CD4-positive, alpha-beta T cell (primary cell): Measurements from ENCODE around the gene CDK5R1. TPM values are rescaled to one million over a fixed set of nuclear protein-coding genes. Genes with fewer than 3 reads are reported as not detected.
A peak's percentile ranks its signal among the peaks of the same experiment; 100 is the strongest.

Experiments
- ATAC-seq: fragments of 200-7000 bp; cut with Tn5 transposase; one replicate; pipeline ENCODE4 v1.10.0; 2022; ENCODE audit warnings: mild to moderate bottlenecking; ENCODE audit not compliant: poor library complexity
- CTCF ChIA-PET: fragments of 350-600 bp; sonication (Branson Sonifier 250); formaldehyde crosslinking; loops from one replicate; lab custom pipeline; 2021; ENCODE audit warnings: antibody characterized with exemption, inconsistent platforms; lab: Charles Lee
- POLR2A ChIA-PET: fragments of 350-600 bp; sonication (Branson Sonifier 250); formaldehyde crosslinking; loops from one replicate; lab custom pipeline; 2021; ENCODE audit warnings: antibody characterized with exemption, inconsistent platforms; lab: Charles Lee
- DNase-seq, 14 experiments: peaks; one replicate each; pipeline ENCODE4 v3.0.0-alpha.2; 2013 to 2020; ENCODE audit warnings: mixed read lengths in 2 of 14
- H3K27ac ChIP-seq, 2 donors: one replicate each; pipeline versions ENCODE4 v1.5.1 to v1.7.0; 2013; ENCODE audit warnings: low read length in 2 of 2, low read depth in 1 of 2, mild to moderate bottlenecking in 1 of 2
- H3K27me3 ChIP-seq, 2 experiments: 1 replicate in 1 of 2; 2 replicates in 1 of 2; pipeline versions ENCODE4 v1.6.1 to v1.7.0; 2013; ENCODE audit warnings: low read length in 2 of 2, control low read depth in 1 of 2, mild to moderate bottlenecking in 1 of 2, moderate library complexity in 1 of 2; ENCODE audit not compliant: insufficient read depth in 2 of 2, control insufficient read depth in 1 of 2
- H3K36me3 ChIP-seq: one replicate; pipeline ENCODE4 v1.6.1; 2013; ENCODE audit warnings: low read length, control low read depth; ENCODE audit not compliant: insufficient read depth
- H3K4me1 ChIP-seq: one replicate; pipeline ENCODE4 v1.6.1; 2013; ENCODE audit warnings: low read length, control low read depth; ENCODE audit not compliant: insufficient read depth
- H3K4me3 ChIP-seq: one replicate; pipeline ENCODE4 v1.5.1; 2013; ENCODE audit warnings: mild to moderate bottlenecking, low read length, moderate library complexity
- H3K9me3 ChIP-seq, 2 experiments: 1 replicate in 1 of 2; 2 replicates in 1 of 2; pipeline versions ENCODE4 v1.6.1 to v1.7.0; 2013; ENCODE audit warnings: low read length in 2 of 2, mild to moderate bottlenecking in 2 of 2, control low read depth in 1 of 2, moderate library complexity in 1 of 2; ENCODE audit not compliant: control insufficient read depth in 1 of 2, insufficient read depth in 1 of 2
- H3K27ac Mint-ChIP-seq: one replicate; pipeline ENCODE4 v1.8.0; 2020; ENCODE audit warnings: mixed read lengths
- H3K27me3 Mint-ChIP-seq: one replicate; pipeline ENCODE4 v1.8.0; 2021; ENCODE audit warnings: mixed read lengths
- H3K36me3 Mint-ChIP-seq: one replicate; pipeline ENCODE4 v1.8.0; 2021; ENCODE audit warnings: low read depth, mixed read lengths
- H3K4me1 Mint-ChIP-seq: one replicate; pipeline ENCODE4 v1.8.0; 2021; ENCODE audit warnings: low read depth, mixed read lengths
- H3K4me3 Mint-ChIP-seq: one replicate; pipeline ENCODE4 v1.8.0; 2020; ENCODE audit warnings: mild to moderate bottlenecking, mixed read lengths
- H3K9me3 Mint-ChIP-seq: one replicate; pipeline ENCODE4 v1.8.0; 2020; ENCODE audit warnings: mixed read lengths
- CTCF ChIP-seq: fragments of 200-600 bp; IDR thresholded peaks from one replicate; pipeline ENCODE4 v1.8.0; 2022; ENCODE audit warnings: antibody characterized with exemption, mild to moderate bottlenecking
- intact Hi-C, 2 experiments: fragments of 100-400 bp; cut with DNase I in 1 of 2; cut with micrococcal nuclease in 1 of 2; formaldehyde crosslinking; loops; one replicate each; pipeline versions ENCODE4 v1.15.1 to v1.9.0; 2023 to 2025; cut with DNase I, micrococcal nuclease
- total RNA-seq, 174 experiments: library from RNA in 2 of 174; stranded (reverse) in 2 of 174; gene quantifications; one replicate each; pipeline ENCODE4 v1.2.3 and lab custom pipeline; 2021 to 2026

CDK5R1 gene
- total RNA-seq, 2 experiments from 2014 or later: 21.7 to 22.5 TPM

GRCh38 chr17:32492264-32492589 is 5.4 kb downstream of the CDK5R1 start:
- H3K9me3 Mint-ChIP-seq: no peaks in the 10 kb centered on the region
- intact Hi-C loops: no loop called here
- peak overlapping the region; percentile 47 to 63 for H3K27ac ChIP-seq
- H3K4me3 ChIP-seq: peak overlapping the region; percentile 10
- no peaks in the 10 kb centered on the region for H3K9me3 ChIP-seq
- TF ChIP-seq CTCF: no peak
- peaks cover 65% of the 10 kb centered on the region for H3K4me1 Mint-ChIP-seq
- no peak for ATAC-seq
- H3K4me3 Mint-ChIP-seq: peak overlapping the region; percentile 89
- CTCF ChIA-PET: interaction anchor here (1.0 to 2.6 kb wide), 4 partner anchors 8 to 384 kb away, joined by 3 to 10 read pairs (median 4); partner anchors contain the start of genes MYO1D and PSMD11
- no peak for DNase-seq
- H3K27me3 ChIP-seq: no peaks in the 10 kb centered on the region
- H3K36me3 Mint-ChIP-seq: peaks cover 33% of the 10 kb centered on the region
- no peaks in the 10 kb centered on the region for H3K27me3 Mint-ChIP-seq
- peaks cover 12% of the 10 kb centered on the region for H3K36me3 ChIP-seq
- peaks cover 89% of the 10 kb centered on the region for H3K4me1 ChIP-seq
- POLR2A ChIA-PET: interaction anchor here (0.6 to 8.1 kb wide), 5 partner anchors 9 to 32 kb away, joined by 3 to 152 read pairs (median 12); no protein-coding TSS in a partner anchor
- peak overlapping the region; percentile 95 for H3K27ac Mint-ChIP-seq

- Histone ChIP-seq H3K9me3 (no peaks in the 10 kb centered on the region), H3K36me3 (peaks cover 12% of the 10 kb centered on the region), H3K4me3 (no peak overlapping the region), H3K27ac (peak overlapping the region in 1 of 2 donors; percentile 22), H3K4me1 (peaks cover 89% of the 10 kb centered on the region), H3K27me3 (no peaks in the 10 kb centered on the region)
- ChIA-PET CTCF (interaction anchor here (1.2 to 2.6 kb wide), 3 partner anchors 9 to 49 kb away, joined by 3 to 10 read pairs (median 4); partner anchors contain the start of gene PSMD11), POLR2A (interaction anchor here (0.6 to 8.1 kb wide), 4 partner anchors 11 to 31 kb away, joined by 4 to 152 read pairs (median 19); no protein-coding TSS in a partner anchor)
- Mint-ChIP-seq H3K36me3 (peaks cover 29% of the 10 kb centered on the region), H3K9me3 (no peaks in the 10 kb centered on the region), H3K27ac (peak overlapping the region; percentile 95), H3K27me3 (no peaks in the 10 kb centered on the region), H3K4me3 (peak overlapping the region; percentile 89), H3K4me1 (peaks cover 63% of the 10 kb centered on the region)
- ATAC-seq: no peak
- intact Hi-C loops: no loop called here
- no peak for TF ChIP-seq CTCF
- DNase-seq: no peak
Observed at GRCh38 chr17:32492648-32493289, 6.0 kb downstream of the CDK5R1 start.

- no peak overlapping the region for H3K4me3 Mint-ChIP-seq
- no peaks in the 10 kb centered on the region for H3K27me3 ChIP-seq
- DNase-seq (no peak), ATAC-seq (no peak)
- CTCF ChIA-PET: no interaction called here
- no peak overlapping the region for H3K4me3 ChIP-seq
- H3K27ac Mint-ChIP-seq: peak overlapping the region; percentile 95
- POLR2A ChIA-PET: interaction anchor here (8.1 kb wide), 1 partner anchor 25 kb away, joined by 152 read pairs; no protein-coding TSS in a partner anchor
- H3K9me3 ChIP-seq: no peaks in the 10 kb centered on the region
- H3K27me3 Mint-ChIP-seq: no peaks in the 10 kb centered on the region
- H3K4me1 ChIP-seq: peaks cover 82% of the 10 kb centered on the region
- no peaks in the 10 kb centered on the region for H3K9me3 Mint-ChIP-seq
- H3K36me3 Mint-ChIP-seq: peaks cover 21% of the 10 kb centered on the region
- H3K4me1 Mint-ChIP-seq: peaks cover 61% of the 10 kb centered on the region
- H3K27ac ChIP-seq: peak overlapping the region in 1 of 2 donors; percentile 22
- peaks cover 8% of the 10 kb centered on the region for H3K36me3 ChIP-seq
- intact Hi-C loops: no loop called here
- TF ChIP-seq CTCF: no peak
Observed at GRCh38 chr17:32493571-32493970, 6.8 kb downstream of the CDK5R1 start.
